HL-60 (cell line): ENCODE measurements around the gene PPP4R3B.

Source experiments
- DNase-seq, 2 experiments: peaks; one replicate each; pipeline ENCODE4 v3.0.0-alpha.2; 2010 to 2020; ENCODE audit warnings: low read depth in 1 of 2, low spot score in 1 of 2
- H3K27ac ChIP-seq: fragments of 250-450 bp; sonication (Bioruptor Pico); replicated peaks from 2 replicates; pipeline ENCODE4 v1.5.1; 2020; ENCODE audit warnings: mild to moderate bottlenecking, moderate library complexity
- H3K27me3 ChIP-seq: fragments of 250-450 bp; sonication (Bioruptor Pico); 2 replicates; pipeline ENCODE4 v1.5.1; 2021; ENCODE audit warnings: mild to moderate bottlenecking, moderate library complexity; ENCODE audit not compliant: insufficient read depth, poor library complexity, severe bottlenecking
- H3K4me3 ChIP-seq: replicated peaks from 2 replicates; pipeline ENCODE4 v1.5.1; 2011; ENCODE audit warnings: mild to moderate bottlenecking, control low read depth, low read length; ENCODE audit not compliant: insufficient read depth
- GABPA ChIP-seq: IDR thresholded peaks from 2 replicates; pipeline ENCODE4 v1.6.1; 2012; ENCODE audit warnings: low read depth
- POLR2AphosphoS5 ChIP-seq: IDR thresholded peaks from 2 replicates; pipeline ENCODE4 v1.6.1; 2012; ENCODE audit warnings: low read depth
- SPI1 ChIP-seq: IDR thresholded peaks from 2 replicates; pipeline ENCODE4 v1.6.1; 2012; ENCODE audit warnings: low read depth, mild to moderate bottlenecking, borderline replicate concordance
- TF ChIP-seq, protein P1 (sequence below): IDR thresholded peaks from one replicate; pipeline ENCODE4 v1.5.1; 2011; ENCODE audit warnings: low read length, control low read depth, inconsistent platforms; ENCODE audit not compliant: insufficient read depth
- TF ChIP-seq, protein P2 (sequence below): IDR thresholded peaks from 2 replicates; pipeline ENCODE4 v1.6.1; 2012; ENCODE audit warnings: low read depth; ENCODE audit not compliant: insufficient replicate concordance

The PPP4R3B gene

DNA sequence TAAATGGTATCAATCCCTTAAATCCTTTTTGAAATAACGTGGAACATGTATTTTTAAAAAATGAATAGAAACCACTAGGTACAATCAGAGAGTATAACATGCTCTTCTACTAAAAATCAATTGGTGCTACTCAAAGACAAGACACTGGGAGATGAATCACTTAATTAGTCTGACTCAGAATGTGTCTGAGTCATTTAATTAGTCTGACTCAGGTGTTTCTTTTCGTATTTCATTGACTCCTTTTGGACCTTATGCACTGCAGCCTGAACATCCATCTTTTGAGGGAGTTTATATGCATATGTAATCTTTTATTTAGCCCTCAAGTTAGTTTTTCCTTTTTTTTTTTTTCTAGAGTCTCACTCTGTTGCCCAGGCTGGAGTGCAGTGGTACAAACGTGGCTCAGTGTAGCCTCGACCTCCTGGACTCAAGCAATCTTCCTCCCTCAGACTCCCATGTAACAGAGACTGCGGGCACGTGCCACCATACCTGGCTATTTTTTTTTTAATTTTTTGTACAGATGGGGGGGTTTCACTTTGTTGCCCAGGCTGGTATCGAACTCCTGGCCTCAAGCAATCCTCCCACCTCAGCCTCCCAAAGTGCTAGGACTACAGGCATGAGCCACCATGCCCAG lies 26.5 kb downstream of the PPP4R3B start:
- no peak overlapping the region for H3K27ac ChIP-seq
- H3K4me3 ChIP-seq, result no peak overlapping the region
- H3K27me3 ChIP-seq, result no peaks in the 10 kb centered on the region
- TF ChIP-seq, protein P1, sequence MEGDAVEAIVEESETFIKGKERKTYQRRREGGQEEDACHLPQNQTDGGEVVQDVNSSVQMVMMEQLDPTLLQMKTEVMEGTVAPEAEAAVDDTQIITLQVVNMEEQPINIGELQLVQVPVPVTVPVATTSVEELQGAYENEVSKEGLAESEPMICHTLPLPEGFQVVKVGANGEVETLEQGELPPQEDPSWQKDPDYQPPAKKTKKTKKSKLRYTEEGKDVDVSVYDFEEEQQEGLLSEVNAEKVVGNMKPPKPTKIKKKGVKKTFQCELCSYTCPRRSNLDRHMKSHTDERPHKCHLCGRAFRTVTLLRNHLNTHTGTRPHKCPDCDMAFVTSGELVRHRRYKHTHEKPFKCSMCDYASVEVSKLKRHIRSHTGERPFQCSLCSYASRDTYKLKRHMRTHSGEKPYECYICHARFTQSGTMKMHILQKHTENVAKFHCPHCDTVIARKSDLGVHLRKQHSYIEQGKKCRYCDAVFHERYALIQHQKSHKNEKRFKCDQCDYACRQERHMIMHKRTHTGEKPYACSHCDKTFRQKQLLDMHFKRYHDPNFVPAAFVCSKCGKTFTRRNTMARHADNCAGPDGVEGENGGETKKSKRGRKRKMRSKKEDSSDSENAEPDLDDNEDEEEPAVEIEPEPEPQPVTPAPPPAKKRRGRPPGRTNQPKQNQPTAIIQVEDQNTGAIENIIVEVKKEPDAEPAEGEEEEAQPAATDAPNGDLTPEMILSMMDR, result no peak
- TF ChIP-seq SPI1, result no peak
- TF ChIP-seq, protein P2, sequence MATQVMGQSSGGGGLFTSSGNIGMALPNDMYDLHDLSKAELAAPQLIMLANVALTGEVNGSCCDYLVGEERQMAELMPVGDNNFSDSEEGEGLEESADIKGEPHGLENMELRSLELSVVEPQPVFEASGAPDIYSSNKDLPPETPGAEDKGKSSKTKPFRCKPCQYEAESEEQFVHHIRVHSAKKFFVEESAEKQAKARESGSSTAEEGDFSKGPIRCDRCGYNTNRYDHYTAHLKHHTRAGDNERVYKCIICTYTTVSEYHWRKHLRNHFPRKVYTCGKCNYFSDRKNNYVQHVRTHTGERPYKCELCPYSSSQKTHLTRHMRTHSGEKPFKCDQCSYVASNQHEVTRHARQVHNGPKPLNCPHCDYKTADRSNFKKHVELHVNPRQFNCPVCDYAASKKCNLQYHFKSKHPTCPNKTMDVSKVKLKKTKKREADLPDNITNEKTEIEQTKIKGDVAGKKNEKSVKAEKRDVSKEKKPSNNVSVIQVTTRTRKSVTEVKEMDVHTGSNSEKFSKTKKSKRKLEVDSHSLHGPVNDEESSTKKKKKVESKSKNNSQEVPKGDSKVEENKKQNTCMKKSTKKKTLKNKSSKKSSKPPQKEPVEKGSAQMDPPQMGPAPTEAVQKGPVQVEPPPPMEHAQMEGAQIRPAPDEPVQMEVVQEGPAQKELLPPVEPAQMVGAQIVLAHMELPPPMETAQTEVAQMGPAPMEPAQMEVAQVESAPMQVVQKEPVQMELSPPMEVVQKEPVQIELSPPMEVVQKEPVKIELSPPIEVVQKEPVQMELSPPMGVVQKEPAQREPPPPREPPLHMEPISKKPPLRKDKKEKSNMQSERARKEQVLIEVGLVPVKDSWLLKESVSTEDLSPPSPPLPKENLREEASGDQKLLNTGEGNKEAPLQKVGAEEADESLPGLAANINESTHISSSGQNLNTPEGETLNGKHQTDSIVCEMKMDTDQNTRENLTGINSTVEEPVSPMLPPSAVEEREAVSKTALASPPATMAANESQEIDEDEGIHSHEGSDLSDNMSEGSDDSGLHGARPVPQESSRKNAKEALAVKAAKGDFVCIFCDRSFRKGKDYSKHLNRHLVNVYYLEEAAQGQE, result no peak
- TF ChIP-seq POLR2AphosphoS5, result no peak
- TF ChIP-seq GABPA, result no peak
- no peak for DNase-seq

DNA sequence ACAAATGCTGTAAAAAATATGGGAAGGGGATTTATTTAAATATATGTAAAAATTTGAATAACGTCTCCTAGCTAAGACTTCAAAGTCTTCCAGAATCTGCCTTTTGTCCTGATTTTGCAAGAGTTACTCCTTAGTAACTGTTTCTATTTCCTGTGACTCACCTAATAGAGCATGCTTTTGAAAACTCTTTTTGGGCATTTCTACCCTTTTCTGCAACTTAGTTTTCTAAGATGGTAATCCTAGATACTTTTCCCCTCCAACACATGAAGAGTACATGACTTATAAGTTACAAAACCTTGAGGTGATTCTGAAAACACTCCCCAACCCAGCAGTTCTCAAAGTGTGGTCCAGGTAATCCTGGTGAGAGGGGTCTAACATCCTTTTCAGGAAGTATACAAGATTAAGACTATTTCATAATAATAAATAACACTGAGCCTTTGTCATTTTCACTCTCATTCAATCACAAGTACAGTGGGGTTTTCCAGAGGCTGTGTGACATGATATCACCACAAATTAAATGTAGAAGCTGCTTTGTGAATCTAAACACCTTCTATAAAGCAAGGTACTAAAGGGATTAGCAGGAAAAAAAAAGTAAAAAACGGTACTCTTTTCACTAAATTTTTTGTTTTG lies 31.9 kb downstream of the PPP4R3B start:
- no peak for DNase-seq
- H3K4me3 ChIP-seq, result no peak overlapping the region
- no peak overlapping the region; the same call in 1 of the 2 replicates for H3K27ac ChIP-seq
- no peaks in the 10 kb centered on the region for H3K27me3 ChIP-seq
- TF ChIP-seq, protein P2, result no peak
- TF ChIP-seq GABPA, result no peak
- TF ChIP-seq, protein P1, result no peak
- no peak for TF ChIP-seq SPI1
- no peak for TF ChIP-seq POLR2AphosphoS5

DNA sequence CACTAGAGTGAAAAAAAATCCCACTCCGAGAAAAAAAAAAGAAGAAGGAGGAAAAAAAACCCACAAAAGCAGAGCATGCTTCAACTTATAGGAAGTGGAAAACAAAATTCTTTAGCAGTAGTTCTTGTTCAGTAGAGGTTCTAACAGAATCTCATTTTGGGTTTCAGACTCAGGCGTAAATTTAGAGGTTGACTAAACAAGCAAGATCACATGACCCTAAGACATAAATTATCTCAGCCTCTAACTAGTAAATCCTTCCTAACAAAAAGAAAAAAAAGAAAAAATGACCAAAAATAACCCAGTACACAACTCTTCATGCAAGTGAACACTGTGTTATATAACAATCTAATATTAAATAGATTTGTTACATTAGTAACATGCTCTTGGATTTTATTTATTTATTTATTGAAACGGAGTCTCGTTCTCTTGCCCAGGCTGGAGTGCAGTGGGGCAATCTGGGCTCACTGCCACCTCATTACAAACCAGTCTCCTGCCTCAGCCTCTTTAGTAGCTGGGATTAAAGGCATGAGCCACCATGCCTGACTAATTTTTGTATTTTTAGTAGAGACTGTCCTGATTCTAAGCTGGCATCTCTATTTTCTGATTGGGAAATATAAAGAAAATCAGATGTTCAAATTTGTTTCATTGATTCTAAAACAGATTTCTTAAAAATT lies 35.4 kb downstream of the PPP4R3B start:
- no peak overlapping the region for H3K4me3 ChIP-seq
- DNase-seq, result no peak
- H3K27me3 ChIP-seq, result no peaks in the 10 kb centered on the region
- TF ChIP-seq SPI1, result no peak
- TF ChIP-seq, protein P1, result no peak
- TF ChIP-seq, protein P2, result no peak
- no peak for TF ChIP-seq GABPA
- no peak for TF ChIP-seq POLR2AphosphoS5
- H3K27ac ChIP-seq, result no peak overlapping the region
